Activated CD4-positive, alpha-beta memory T cell treated with anti-CD3 and anti-CD28 coated beads for 36 hours (primary cell): ENCODE data around the gene ZNF497. TPM values are rescaled to one million over a fixed set of nuclear protein-coding genes. Genes with fewer than 3 reads are reported as not detected.

Experiments
- CTCF ChIA-PET: fragments of 350-600 bp; sonication (Branson Sonifier 250); formaldehyde crosslinking; loops from one replicate; lab custom pipeline; 2021; ENCODE audit warnings: antibody characterized with exemption, inconsistent platforms; lab: Charles Lee
- POLR2A ChIA-PET: fragments of 350-600 bp; sonication (Branson Sonifier 250); formaldehyde crosslinking; loops from one replicate; lab custom pipeline; 2021; ENCODE audit warnings: antibody characterized with exemption; lab: Charles Lee
- DNase-seq: peaks from one replicate; pipeline ENCODE4 v3.0.0-alpha.2; 2020
- H3K27ac Mint-ChIP-seq: one replicate; pipeline ENCODE4 v1.8.0; 2021; ENCODE audit warnings: mixed read lengths
- H3K27me3 Mint-ChIP-seq: one replicate; pipeline ENCODE4 v1.8.0; 2021; ENCODE audit warnings: mixed read lengths
- H3K36me3 Mint-ChIP-seq: one replicate; pipeline ENCODE4 v1.8.0; 2021; ENCODE audit warnings: mixed read lengths
- H3K4me1 Mint-ChIP-seq: one replicate; pipeline ENCODE4 v1.8.0; 2021; ENCODE audit warnings: low read depth, mixed read lengths
- H3K4me3 Mint-ChIP-seq: one replicate; pipeline ENCODE4 v1.8.0; 2021; ENCODE audit warnings: mild to moderate bottlenecking, mixed read lengths
- H3K9me3 Mint-ChIP-seq: one replicate; pipeline ENCODE4 v1.8.0; 2021; ENCODE audit warnings: mixed read lengths
- intact Hi-C: fragments of 100-400 bp; cut with micrococcal nuclease; formaldehyde crosslinking; loops from one replicate; pipeline ENCODE4 v1.15.1; 2023
- total RNA-seq, 2 experiments: library from RNA; stranded (reverse); gene quantifications; one replicate each; pipeline ENCODE4 v1.2.3, GENCODE V29; 2021

Gene ZNF497
- total RNA-seq, 2 experiments from 2014 or later, result 0.31 to 0.93 TPM

GRCh38 chr19:58357481-58358145 lies 4.9 kb downstream of the ZNF497 start:
- Mint-ChIP-seq H3K27me3 (no peaks in the 10 kb centered on the region), H3K9me3 (no peaks in the 10 kb centered on the region), H3K36me3 (no peaks in the 10 kb centered on the region), H3K4me3 (no peak overlapping the region), H3K4me1 (peaks cover 16% of the 10 kb centered on the region), H3K27ac (no peak overlapping the region)
- POLR2A ChIA-PET, result no interaction called here
- intact Hi-C loops, result no loop called here
- no peak for DNase-seq
- CTCF ChIA-PET, result interaction anchor here (0.8 kb wide), 1 partner anchor 162 kb away, joined by 5 read pairs; the partner anchor contains the start of gene ZBTB45

GRCh38 chr19:58356766-58357480 lies 5.6 kb downstream of the ZNF497 start:
- no peak for DNase-seq
- POLR2A ChIA-PET, result interaction anchor here (1.7 kb wide), 1 partner anchor 10 kb away, joined by 8 read pairs; no protein-coding TSS in a partner anchor
- CTCF ChIA-PET, result interaction anchor here (0.8 to 1.0 kb wide), 2 partner anchors 10 to 163 kb away, joined by 3 to 5 read pairs; partner anchors contain the start of gene ZBTB45
- H3K27ac Mint-ChIP-seq, result no peak overlapping the region
- no peaks in the 10 kb centered on the region for H3K9me3 Mint-ChIP-seq
- intact Hi-C loops, result no loop called here
- H3K4me1 Mint-ChIP-seq, result peaks cover 12% of the 10 kb centered on the region
- no peaks in the 10 kb centered on the region for H3K36me3 Mint-ChIP-seq
- no peaks in the 10 kb centered on the region for H3K27me3 Mint-ChIP-seq
- peak overlapping the region; percentile 12 for H3K4me3 Mint-ChIP-seq

GRCh38 chr19:58355908-58356765 lies 6.4 kb downstream of the ZNF497 start:
- Mint-ChIP-seq H3K4me1 (peaks cover 10% of the 10 kb centered on the region), H3K4me3 (peak overlapping the region; percentile 12), H3K27me3 (no peaks in the 10 kb centered on the region), H3K36me3 (no peaks in the 10 kb centered on the region), H3K9me3 (no peaks in the 10 kb centered on the region), H3K27ac (no peak overlapping the region)
- CTCF ChIA-PET, result interaction anchor here (1.0 kb wide), 1 partner anchor 9 kb away, joined by 3 read pairs; no protein-coding TSS in a partner anchor
- intact Hi-C loops, result no loop called here
- peak; percentile 46 for DNase-seq
- POLR2A ChIA-PET, result interaction anchor here (1.7 kb wide), 1 partner anchor 9 kb away, joined by 8 read pairs; no protein-coding TSS in a partner anchor

- peaks cover 10% of the 10 kb centered on the region for H3K4me1 Mint-ChIP-seq
- CTCF ChIA-PET, result interaction anchor here (1.0 kb wide), 1 partner anchor 8 kb away, joined by 3 read pairs; no protein-coding TSS in a partner anchor
- H3K36me3 Mint-ChIP-seq, result no peaks in the 10 kb centered on the region
- H3K4me3 Mint-ChIP-seq, result no peak overlapping the region
- intact Hi-C loops, result no loop called here
- no peaks in the 10 kb centered on the region for H3K27me3 Mint-ChIP-seq
- no peaks in the 10 kb centered on the region for H3K9me3 Mint-ChIP-seq
- no peak overlapping the region for H3K27ac Mint-ChIP-seq
- POLR2A ChIA-PET, result interaction anchor here (1.7 kb wide), 1 partner anchor 8 kb away, joined by 8 read pairs; no protein-coding TSS in a partner anchor
- DNase-seq, result no peak
These were observed 7.2 kb downstream of the ZNF497 start for GRCh38 chr19:58355215-58355796.

- Mint-ChIP-seq H3K36me3 (peaks cover 2% of the 10 kb centered on the region), H3K4me3 (no peak overlapping the region), H3K27ac (no peak overlapping the region), H3K4me1 (peaks cover 12% of the 10 kb centered on the region), H3K27me3 (peaks cover 2% of the 10 kb centered on the region), H3K9me3 (no peaks in the 10 kb centered on the region)
- ChIA-PET POLR2A (no interaction called here), CTCF (interaction anchor here (1.0 kb wide), 1 partner anchor 8 kb away, joined by 3 read pairs; the partner anchor contains the start of gene ZNF497)
- no peak for DNase-seq
- intact Hi-C loops, result no loop called here
These were observed 8.0 kb downstream of the ZNF497 start for GRCh38 chr19:58354478-58355030.

- H3K27ac Mint-ChIP-seq, result no peak overlapping the region
- intact Hi-C loops, result no loop called here
- no peaks in the 10 kb centered on the region for H3K9me3 Mint-ChIP-seq
These were observed 8.7 kb downstream of the ZNF497 start for GRCh38 chr19:58353717-58354477.

GRCh38 chr19:58352760-58353671 lies 9.5 kb downstream of the ZNF497 start, which contains the start of gene A1BG:
Gene A1BG (minus strand): TSS chr19:58353492. CDS start chr19:58353437, 55 bp downstream.
- Mint-ChIP-seq H3K27me3 (peaks cover 4% of the 10 kb centered on the region), H3K36me3 (peaks cover 4% of the 10 kb centered on the region), H3K4me1 (peaks cover 19% of the 10 kb centered on the region), H3K9me3 (no peaks in the 10 kb centered on the region), H3K27ac (no peak within 1 kb of the TSS), H3K4me3 (no peak within 1 kb of the TSS)
- CTCF ChIA-PET, result no interaction called here
- intact Hi-C loops, result no loop called here
- POLR2A ChIA-PET, result no interaction called here
- DNase-seq, result no peak

More at GRCh38 chr19:58353717-58354477, 8.7 kb downstream of the ZNF497 start:
- H3K4me1 Mint-ChIP-seq, result peaks cover 15% of the 10 kb centered on the region
- no peak overlapping the region for H3K4me3 Mint-ChIP-seq
- DNase-seq, result no peak
- CTCF ChIA-PET, result interaction anchor here (1.0 kb wide), 1 partner anchor 9 kb away, joined by 3 read pairs; the partner anchor contains the start of gene ZNF497
- H3K36me3 Mint-ChIP-seq, result peaks cover 4% of the 10 kb centered on the region
- peaks cover 4% of the 10 kb centered on the region for H3K27me3 Mint-ChIP-seq
- POLR2A ChIA-PET, result no interaction called here

- Mint-ChIP-seq H3K4me3 (no peak overlapping the region), H3K36me3 (peaks cover 4% of the 10 kb centered on the region), H3K4me1 (peaks cover 20% of the 10 kb centered on the region), H3K27me3 (peaks cover 4% of the 10 kb centered on the region), H3K9me3 (no peaks in the 10 kb centered on the region), H3K27ac (no peak overlapping the region)
- ChIA-PET POLR2A (no interaction called here), CTCF (no interaction called here)
- intact Hi-C loops, result no loop called here
- DNase-seq, result no peak
These were observed 10.4 kb downstream of the ZNF497 start for GRCh38 chr19:58351990-58352755.

- no peak for DNase-seq
- intact Hi-C loops, result no loop called here
- H3K4me1 Mint-ChIP-seq, result peaks cover 18% of the 10 kb centered on the region
- peaks cover 4% of the 10 kb centered on the region for H3K36me3 Mint-ChIP-seq
- no peak overlapping the region for H3K27ac Mint-ChIP-seq
- POLR2A ChIA-PET, result no interaction called here
- H3K4me3 Mint-ChIP-seq, result no peak overlapping the region
- peaks cover 4% of the 10 kb centered on the region for H3K27me3 Mint-ChIP-seq
- CTCF ChIA-PET, result no interaction called here
- no peaks in the 10 kb centered on the region for H3K9me3 Mint-ChIP-seq
These were observed 11.0 kb downstream of the ZNF497 start for GRCh38 chr19:58351558-58351878.
